PC-3 (cell line): ENCODE results near the gene TRDN. TPM values are rescaled to one million over a fixed set of nuclear protein-coding genes. Genes with fewer than 3 reads are reported as not detected.

ENCODE experiments used
- ATAC-seq: fragments of 200-7000 bp; cut with Tn5 transposase; 2 replicates; pipeline ENCODE4 v1.9.1; 2020; ENCODE audit warnings: mild to moderate bottlenecking, moderate library complexity
- BruUV-seq: library from RNA; stranded (reverse); fragments of 400-500 nt; replicated peaks from 2 replicates; lab custom pipeline; 2021; lab: Mats Ljungman, UMichigan
- CTCF ChIA-PET: fragments of 300-600 bp; sonication (Branson Sonifier 250); formaldehyde crosslinking; loops from one replicate; lab custom pipeline; 2022; ENCODE audit warnings: antibody characterized with exemption; lab: Charles Lee
- POLR2A ChIA-PET: fragments of 300-600 bp; sonication (Branson Sonifier 250); formaldehyde crosslinking; loops from one replicate; lab custom pipeline; 2022; ENCODE audit warnings: antibody characterized with exemption; ENCODE audit not compliant: unreplicated experiment; lab: Charles Lee
- DNase-seq: peaks from one replicate; pipeline ENCODE4 v3.0.0-alpha.2; 2015
- H2AFZ ChIP-seq: fragments of 300-600 bp; sonication (generic); 2 replicates; pipeline ENCODE4 v1.6.0; 2016; ENCODE audit warnings: antibody characterized with exemption, low read length
- H3F3A ChIP-seq: fragments of 300-600 bp; sonication (generic); one replicate; pipeline ENCODE4 v1.6.0; 2017; ENCODE audit warnings: antibody characterized with exemption, low read length, control low read depth, mild to moderate bottlenecking; ENCODE audit not compliant: unreplicated experiment
- H3K27ac ChIP-seq: fragments of 300-600 bp; sonication (generic); 2 replicates; pipeline ENCODE4 v1.5.1; 2016; ENCODE audit warnings: mild to moderate bottlenecking, low read length
- H3K27me3 ChIP-seq: fragments of 300-600 bp; sonication (generic); 2 replicates; pipeline ENCODE4 v1.6.1; 2016; ENCODE audit warnings: low read length, mixed read lengths
- H3K36me3 ChIP-seq: fragments of 300-600 bp; sonication (generic); 2 replicates; pipeline ENCODE4 v1.6.1; 2016; ENCODE audit warnings: low read depth, mixed run types, low read length, mixed read lengths
- H3K4me1 ChIP-seq: fragments of 300-600 bp; sonication (generic); 2 replicates; pipeline ENCODE4 v1.5.1; 2016; ENCODE audit warnings: low read length; ENCODE audit not compliant: insufficient read depth
- H3K4me2 ChIP-seq: fragments of 300-600 bp; sonication (generic); 2 replicates; pipeline ENCODE4 v1.6.0; 2016; ENCODE audit warnings: low read length
- H3K4me3 ChIP-seq: fragments of 300-600 bp; sonication (generic); 2 replicates; pipeline ENCODE4 v1.5.1; 2016; ENCODE audit warnings: mild to moderate bottlenecking, low read length, mixed read lengths
- H3K79me2 ChIP-seq: fragments of 300-600 bp; sonication (generic); 2 replicates; pipeline ENCODE4 v1.6.1; 2017; ENCODE audit warnings: low read length, mixed read lengths
- H3K9ac ChIP-seq: fragments of 300-600 bp; sonication (generic); 2 replicates; pipeline ENCODE4 v1.6.0; 2016; ENCODE audit warnings: mild to moderate bottlenecking, low read length
- H3K9me2 ChIP-seq: fragments of 300-600 bp; sonication (generic); replicated peaks from 2 replicates; pipeline ENCODE4 v1.6.1; 2016; ENCODE audit warnings: mixed run types, low read length, mixed read lengths
- H3K9me3 ChIP-seq: fragments of 300-600 bp; sonication (generic); 2 replicates; pipeline ENCODE4 v1.6.1; 2016; ENCODE audit warnings: low read length, mixed read lengths
- H4K20me1 ChIP-seq: fragments of 300-600 bp; sonication (generic); 2 replicates; pipeline ENCODE4 v1.6.1; 2016; ENCODE audit warnings: low read length, mixed read lengths
- EZH2 ChIP-seq: fragments of 300-600 bp; sonication (generic); IDR thresholded peaks from one replicate; pipeline ENCODE4 v1.6.1; 2017; ENCODE audit warnings: antibody characterized with exemption, mild to moderate bottlenecking, low read length; ENCODE audit not compliant: unreplicated experiment
- EZH2phosphoT487 ChIP-seq: fragments of 300-600 bp; sonication (generic); IDR thresholded peaks from 2 replicates; pipeline ENCODE4 v1.6.1; 2018; ENCODE audit warnings: mild to moderate bottlenecking, antibody characterized with exemption, low read length, borderline replicate concordance
- intact Hi-C: fragments of 100-400 bp; cut with micrococcal nuclease; formaldehyde crosslinking; loops from 2 replicates; pipeline ENCODE4 v1.9.0; 2023
- total RNA-seq: library from RNA; depleted of rRNA; stranded (reverse); fragments of >200 nt; gene quantifications from 2 replicates; pipeline ENCODE4 v1.2.3, GENCODE V29; 2014
- TF ChIP-seq, protein P1 (sequence below): fragments of 300-600 bp; sonication (generic); conservative IDR thresholded peaks from 2 replicates; pipeline ENCODE4 v1.5.1; 2017; ENCODE audit warnings: antibody characterized with exemption, low read depth, mild to moderate bottlenecking, low read length

TRDN gene
- total RNA-seq, 1 experiment from 2014 or later = not detected

- ATAC-seq = no peak
- Histone ChIP-seq H3K79me2 (no peaks in the 10 kb centered on the region), H3K9me2 (no peaks in the 10 kb centered on the region), H4K20me1 (no peaks in the 10 kb centered on the region), H3K36me3 (no peaks in the 10 kb centered on the region), H3F3A (no peaks in the 10 kb centered on the region), H3K4me2 (no peak overlapping the region), H3K4me3 (no peak overlapping the region), H3K27me3 (no peaks in the 10 kb centered on the region), H3K9ac (no peak overlapping the region), H2AFZ (no peak overlapping the region), H3K27ac (no peak overlapping the region), H3K9me3 (no peaks in the 10 kb centered on the region), H3K4me1 (no peaks in the 10 kb centered on the region)
- intact Hi-C loops = no loop called here
- CTCF ChIA-PET = no interaction called here
- BruUV-seq = no TSS peak
- DNase-seq = no peak
- POLR2A ChIA-PET = no interaction called here
- TF ChIP-seq EZH2phosphoT487 (no peak), EZH2 (no peak)
- TF ChIP-seq, protein P1, sequence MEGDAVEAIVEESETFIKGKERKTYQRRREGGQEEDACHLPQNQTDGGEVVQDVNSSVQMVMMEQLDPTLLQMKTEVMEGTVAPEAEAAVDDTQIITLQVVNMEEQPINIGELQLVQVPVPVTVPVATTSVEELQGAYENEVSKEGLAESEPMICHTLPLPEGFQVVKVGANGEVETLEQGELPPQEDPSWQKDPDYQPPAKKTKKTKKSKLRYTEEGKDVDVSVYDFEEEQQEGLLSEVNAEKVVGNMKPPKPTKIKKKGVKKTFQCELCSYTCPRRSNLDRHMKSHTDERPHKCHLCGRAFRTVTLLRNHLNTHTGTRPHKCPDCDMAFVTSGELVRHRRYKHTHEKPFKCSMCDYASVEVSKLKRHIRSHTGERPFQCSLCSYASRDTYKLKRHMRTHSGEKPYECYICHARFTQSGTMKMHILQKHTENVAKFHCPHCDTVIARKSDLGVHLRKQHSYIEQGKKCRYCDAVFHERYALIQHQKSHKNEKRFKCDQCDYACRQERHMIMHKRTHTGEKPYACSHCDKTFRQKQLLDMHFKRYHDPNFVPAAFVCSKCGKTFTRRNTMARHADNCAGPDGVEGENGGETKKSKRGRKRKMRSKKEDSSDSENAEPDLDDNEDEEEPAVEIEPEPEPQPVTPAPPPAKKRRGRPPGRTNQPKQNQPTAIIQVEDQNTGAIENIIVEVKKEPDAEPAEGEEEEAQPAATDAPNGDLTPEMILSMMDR = no peak
Observed at GRCh38 chr6:123527406-123527805, 109.3 kb downstream of the TRDN start.

DNA sequence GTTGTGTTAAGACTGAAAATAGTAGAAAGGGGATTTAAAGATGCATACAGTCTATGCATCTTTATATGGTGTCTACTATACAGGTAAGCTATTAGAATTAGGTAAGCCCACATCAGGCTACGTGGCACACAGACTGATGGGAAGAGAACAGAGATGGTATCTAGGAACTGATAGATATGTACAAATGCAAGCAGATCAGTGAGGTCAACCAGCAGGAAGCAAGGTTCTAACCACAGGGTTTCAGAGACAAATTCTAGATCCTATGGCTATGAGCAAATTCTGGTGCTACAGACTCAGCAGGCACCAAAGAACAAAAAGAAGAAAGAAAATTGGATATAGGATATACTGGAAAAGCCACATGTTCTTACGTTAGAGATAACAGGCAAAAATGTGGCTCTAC is 110.6 kb downstream of the TRDN start:
- Histone ChIP-seq H2AFZ (no peak overlapping the region), H3K4me3 (no peak overlapping the region), H3K79me2 (no peaks in the 10 kb centered on the region), H4K20me1 (no peaks in the 10 kb centered on the region), H3K36me3 (no peaks in the 10 kb centered on the region), H3K9ac (no peak overlapping the region), H3K4me2 (no peak overlapping the region), H3K4me1 (no peaks in the 10 kb centered on the region), H3K9me2 (no peaks in the 10 kb centered on the region), H3K27me3 (no peaks in the 10 kb centered on the region), H3F3A (no peaks in the 10 kb centered on the region), H3K27ac (no peak overlapping the region), H3K9me3 (no peaks in the 10 kb centered on the region)
- intact Hi-C loops = no loop called here
- no peak for DNase-seq
- TF ChIP-seq EZH2phosphoT487 (no peak), EZH2 (no peak)
- TF ChIP-seq, protein P1 = no peak
- no TSS peak for BruUV-seq
- ChIA-PET POLR2A (no interaction called here), CTCF (no interaction called here)
- no peak for ATAC-seq

- Histone ChIP-seq H2AFZ (no peak overlapping the region), H3K27ac (no peak overlapping the region), H3K4me2 (no peak overlapping the region), H3K9me2 (no peaks in the 10 kb centered on the region), H3K4me1 (no peaks in the 10 kb centered on the region), H3F3A (no peaks in the 10 kb centered on the region), H3K9me3 (no peaks in the 10 kb centered on the region), H3K27me3 (no peaks in the 10 kb centered on the region), H3K9ac (no peak overlapping the region), H3K36me3 (no peaks in the 10 kb centered on the region), H4K20me1 (no peaks in the 10 kb centered on the region), H3K79me2 (no peaks in the 10 kb centered on the region), H3K4me3 (no peak overlapping the region)
- DNase-seq = no peak
- BruUV-seq = no TSS peak
- ChIA-PET POLR2A (no interaction called here), CTCF (no interaction called here)
- TF ChIP-seq EZH2 (no peak), EZH2phosphoT487 (no peak)
- TF ChIP-seq, protein P1 = no peak
- no peak for ATAC-seq
- intact Hi-C loops = no loop called here
Observed at GRCh38 chr6:123524781-123525180, 112.0 kb downstream of the TRDN start.
